GM19025 (cell line): ENCODE results near the gene GPN1.
"Not testable (repeated sequence)": the region's sequence is repeated elsewhere in the genome, so short reads cannot be mapped to it uniquely, and the experiment has no call there.

Experiments used
- ATAC-seq: cut with Tn5 transposase; IDR thresholded peaks from one replicate; pipeline ENCODE4 v1.9.1; 2021; ENCODE audit warnings: mild to moderate bottlenecking, low read depth, moderate library complexity; ENCODE audit not compliant: unreplicated experiment

The GPN1 gene

GRCh38 chr2:27664622-27665363, 35.9 kb downstream of the GPN1 start:
- ATAC-seq: no peak

GRCh38 chr2:27667446-27667845, 38.6 kb downstream of the GPN1 start:
- ATAC-seq: no peak

- ATAC-seq: no peak
Measured at GRCh38 chr2:27671235-27671634, 42.4 kb downstream of the GPN1 start.

GRCh38 chr2:27672723-27673486, 44.1 kb downstream of the GPN1 start:
- ATAC-seq: no peak

GRCh38 chr2:27680571-27680970, 51.7 kb downstream of the GPN1 start:
- no peak for ATAC-seq

GRCh38 chr2:27681841-27682240, 53.0 kb downstream of the GPN1 start:
- no peak for ATAC-seq

GRCh38 chr2:27682334-27682771, 53.5 kb downstream of the GPN1 start:
- not testable (repeated sequence) for ATAC-seq

GRCh38 chr2:27683390-27684071, 54.7 kb downstream of the GPN1 start:
- ATAC-seq: peak; percentile 63

- not testable (repeated sequence) for ATAC-seq
Measured at GRCh38 chr2:27685006-27685405, 56.2 kb downstream of the GPN1 start.

- no peak for ATAC-seq
Measured at GRCh38 chr2:27685577-27685976, 56.7 kb downstream of the GPN1 start.

GRCh38 chr2:27687232-27687631, 58.4 kb downstream of the GPN1 start:
- ATAC-seq: no peak

GRCh38 chr2:27689424-27689823, 60.6 kb downstream of the GPN1 start:
- ATAC-seq: no peak

GRCh38 chr2:27690052-27690451, 61.2 kb downstream of the GPN1 start:
- ATAC-seq: no peak

- ATAC-seq: no peak
Measured at GRCh38 chr2:27697660-27698059, 68.8 kb downstream of the GPN1 start.
